K562 (cell line): ENCODE results near the gene UBL5.

Experiments
- CTCF ChIP-seq, 3 experiments: IDR thresholded peaks in 2 of 3; conservative IDR thresholded peaks in 1 of 3; 2 replicates each; pipeline ENCODE4 v1.5.1; 2011 to 2012; ENCODE audit warnings: low read length in 3 of 3, mild to moderate bottlenecking in 3 of 3, control low read depth in 2 of 3, improper control_type of control experiment in 1 of 3, inconsistent platforms in 1 of 3, low read depth in 1 of 3, mixed read lengths in 1 of 3, moderate library complexity in 1 of 3; ENCODE audit not compliant: insufficient read depth in 2 of 3
- CXXC5 ChIP-seq: fragments of 250-450 bp; sonication (Bioruptor Pico); IDR thresholded peaks from 2 replicates; pipeline ENCODE4 v1.8.0; 2022; ENCODE audit warnings: inconsistent platforms, mild to moderate bottlenecking, moderate library complexity
- EP300 ChIP-seq: IDR thresholded peaks from 2 replicates; pipeline ENCODE4 v1.6.1; 2012; ENCODE audit warnings: low read length, improper control_type of control experiment
- GABPA ChIP-seq: fragments of 200-800 bp; sonication (Bioruptor generic); conservative IDR thresholded peaks from 2 replicates; pipeline ENCODE4 v1.6.1; 2016; ENCODE audit warnings: low read depth, missing genetic modification characterization, missing compliant biosample characterization
- HOMEZ ChIP-seq: fragments of 250-450 bp; sonication (Bioruptor Pico); IDR thresholded peaks from 2 replicates; pipeline ENCODE4 v1.4.0; 2020; ENCODE audit warnings: mild to moderate bottlenecking, moderate library complexity
- MED1 ChIP-seq: sonication (generic); formaldehyde crosslinking; IDR thresholded peaks from 2 replicates; pipeline ENCODE4 v1.8.1; 2023; ENCODE audit warnings: missing genetic modification reagents, borderline replicate concordance
- MXI1 ChIP-seq: IDR thresholded peaks from 2 replicates; pipeline ENCODE4 v1.6.1; 2011; ENCODE audit warnings: low read depth, mild to moderate bottlenecking, improper control_type of control experiment, low read length
- POLR2A ChIP-seq: fragments of 450-650 bp; conservative IDR thresholded peaks from 2 replicates; pipeline ENCODE4 v1.6.1; 2016
- RAD21 ChIP-seq, 2 experiments: fragments of 250-450 bp in 1 of 2; fragments of 450-650 bp in 1 of 2; sonication (Bioruptor Pico) in 1 of 2; formaldehyde crosslinking in 1 of 2; IDR thresholded peaks in 1 of 2; conservative IDR thresholded peaks in 1 of 2; 2 replicates each; pipeline versions ENCODE4 v1.4.0 to v1.8.0; 2020 to 2022; ENCODE audit warnings: mild to moderate bottlenecking in 2 of 2, moderate library complexity in 1 of 2
- ZNF217 ChIP-seq: sonication (generic); formaldehyde crosslinking; IDR thresholded peaks from 2 replicates; pipeline ENCODE4 v1.8.0; 2022; ENCODE audit warnings: mild to moderate bottlenecking, missing genetic modification reagents
- TF ChIP-seq, protein P1 (sequence below): sonication (generic); formaldehyde crosslinking; IDR thresholded peaks from 2 replicates; pipeline ENCODE4 v1.8.0; 2022; ENCODE audit warnings: missing genetic modification reagents, mild to moderate bottlenecking, moderate library complexity, borderline replicate concordance

DNA sequence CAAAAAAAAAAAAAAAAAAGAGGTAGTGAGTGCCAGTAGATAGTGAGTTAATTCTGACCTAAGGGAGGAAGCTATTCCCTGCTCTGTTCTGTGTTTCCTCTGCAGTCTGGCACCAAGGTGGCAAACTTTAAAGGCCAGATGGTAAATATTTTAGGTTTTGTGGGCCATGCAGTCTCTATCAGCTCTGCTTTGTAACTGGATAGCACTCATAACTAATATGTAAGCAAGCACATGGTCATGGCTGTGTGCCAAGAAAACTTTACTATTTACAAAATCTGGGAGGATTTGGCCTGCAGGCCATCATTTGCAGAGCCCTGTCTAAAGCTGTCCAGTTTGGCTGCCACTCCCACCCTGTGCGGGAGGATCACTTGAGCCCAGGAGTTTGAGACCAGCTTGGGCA, 11.7 kb downstream of the UBL5 start:
- TF ChIP-seq HOMEZ (CRISPR knock-in tag) (no peak), POLR2A (no peak), MED1 (no peak), CTCF (IDR thresholded peaks at IDR 0.05 in 2 of 3, conservative IDR thresholded peaks at IDR 0.05 in 1 of 3; ENCODE audit: insufficient read depth in 2 of 3, low read depth in 1 of 3, low read length in 3 of 3) (no peak), CXXC5 (no peak), ZNF217 (no peak), EP300 (no peak), RAD21 (CRISPR knock-in tag; conservative IDR thresholded peaks at IDR 0.05 in 1 of 2, IDR thresholded peaks at IDR 0.05 in 1 of 2) (no peak), GABPA (tag) (no peak), MXI1 (no peak)
- TF ChIP-seq, protein P1, sequence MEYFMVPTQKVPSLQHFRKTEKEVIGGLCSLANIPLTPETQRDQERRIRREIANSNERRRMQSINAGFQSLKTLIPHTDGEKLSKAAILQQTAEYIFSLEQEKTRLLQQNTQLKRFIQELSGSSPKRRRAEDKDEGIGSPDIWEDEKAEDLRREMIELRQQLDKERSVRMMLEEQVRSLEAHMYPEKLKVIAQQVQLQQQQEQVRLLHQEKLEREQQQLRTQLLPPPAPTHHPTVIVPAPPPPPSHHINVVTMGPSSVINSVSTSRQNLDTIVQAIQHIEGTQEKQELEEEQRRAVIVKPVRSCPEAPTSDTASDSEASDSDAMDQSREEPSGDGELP, result no peak
